Ishikawa (cell line): ENCODE measurements around the gene GSE1.
A peak's percentile ranks its signal among the peaks of the same experiment; 100 is the strongest.

Experiments
- CEBPB ChIP-seq: IDR thresholded peaks from 2 replicates; pipeline ENCODE4 v1.6.1; 2012
- CREB1 ChIP-seq: IDR thresholded peaks from 2 replicates; pipeline ENCODE4 v1.6.1; 2012; ENCODE audit warnings: low read depth
- EGR1 ChIP-seq: IDR thresholded peaks from 2 replicates; pipeline ENCODE4 v1.6.1; 2012
- EP300 ChIP-seq: IDR thresholded peaks from 2 replicates; pipeline ENCODE4 v1.6.1; 2012; ENCODE audit warnings: borderline replicate concordance
- FOXM1 ChIP-seq: IDR thresholded peaks from 2 replicates; pipeline ENCODE4 v1.6.1; 2012; ENCODE audit warnings: low read depth, borderline replicate concordance
- MAX ChIP-seq: IDR thresholded peaks from 2 replicates; pipeline ENCODE4 v1.6.1; 2012
- NFIC ChIP-seq: IDR thresholded peaks from 2 replicates; pipeline ENCODE4 v1.6.1; 2012
- RAD21 ChIP-seq: IDR thresholded peaks from 2 replicates; pipeline ENCODE4 v1.6.1; 2012; ENCODE audit warnings: low read depth
- REST ChIP-seq: IDR thresholded peaks from 2 replicates; pipeline ENCODE4 v1.6.1; 2012; ENCODE audit warnings: low read depth, mild to moderate bottlenecking
- TAF1 ChIP-seq: IDR thresholded peaks from 2 replicates; pipeline ENCODE4 v1.6.1; 2012; ENCODE audit warnings: low read depth, mild to moderate bottlenecking
- TCF12 ChIP-seq: IDR thresholded peaks from 2 replicates; pipeline ENCODE4 v1.6.1; 2012; ENCODE audit warnings: low read depth
- TEAD4 ChIP-seq: IDR thresholded peaks from 2 replicates; pipeline ENCODE4 v1.6.1; 2012
- USF1 ChIP-seq: IDR thresholded peaks from 2 replicates; pipeline ENCODE4 v1.6.1; 2012
- YY1 ChIP-seq: IDR thresholded peaks from 2 replicates; pipeline ENCODE4 v1.6.1; 2012; ENCODE audit warnings: low read depth
- ZBTB7A ChIP-seq: IDR thresholded peaks from 2 replicates; pipeline ENCODE4 v1.6.1; 2012; ENCODE audit warnings: low read depth

Gene GSE1

GRCh38 chr16:85576944-85577343 lies 36.2 kb upstream of the GSE1 start:
- no peak for TF ChIP-seq NFIC
- no peak for TF ChIP-seq CEBPB
- no peak for TF ChIP-seq USF1
- no peak for TF ChIP-seq ZBTB7A
- no peak for TF ChIP-seq CREB1
- TF ChIP-seq FOXM1, result no peak
- no peak for TF ChIP-seq MAX
- no peak for TF ChIP-seq REST
- TF ChIP-seq EGR1, result no peak
- no peak for TF ChIP-seq RAD21
- TF ChIP-seq EP300, result no peak
- no peak for TF ChIP-seq YY1
- no peak for TF ChIP-seq TCF12
- TF ChIP-seq TAF1, result no peak
- no peak for TF ChIP-seq TEAD4

- TF ChIP-seq TCF12 (no peak), YY1 (no peak), FOXM1 (no peak), EGR1 (no peak), TAF1 (no peak), NFIC (no peak), REST (no peak), CREB1 (no peak), TEAD4 (no peak), CEBPB (no peak), RAD21 (no peak), MAX (no peak), EP300 (no peak), ZBTB7A (no peak), USF1 (no peak)
Measured at GRCh38 chr16:85577899-85578598, 35.1 kb upstream of the GSE1 start.

GRCh38 chr16:85578599-85578948 lies 34.5 kb upstream of the GSE1 start:
- TF ChIP-seq NFIC (0 out of 2 replicates have a peak, but pooled peaks have one; percentile 24), TAF1 (no peak)

GRCh38 chr16:85579191-85579590 lies 33.9 kb upstream of the GSE1 start:
- TF ChIP-seq RAD21 (no peak), REST (no peak), EGR1 (no peak), YY1 (no peak), TEAD4 (no peak), TCF12 (no peak), ZBTB7A (no peak), USF1 (no peak), TAF1 (no peak), EP300 (no peak), CEBPB (no peak), CREB1 (no peak), NFIC (no peak), MAX (no peak), FOXM1 (no peak)
